GM23338 (cell line): ENCODE measurements around the gene RCOR1. TPM values are rescaled to one million over a fixed set of nuclear protein-coding genes. Genes with fewer than 3 reads are reported as not detected.

Experiments
- ATAC-seq: fragments of 200-7000 bp; cut with Tn5 transposase; 3 replicates; pipeline ENCODE4 v1.9.1; 2020
- DNase-seq: peaks from one replicate; pipeline ENCODE4 v3.0.0-alpha.2; 2015; ENCODE audit warnings: low spot score
- H2AFZ ChIP-seq: fragments of 200-600 bp; sonication (generic); 2 replicates; pipeline ENCODE4 v1.8.0; 2016; ENCODE audit warnings: antibody characterized with exemption, mild to moderate bottlenecking, moderate library complexity
- H3F3A ChIP-seq: fragments of 200-600 bp; sonication (generic); replicated peaks from 2 replicates; pipeline ENCODE4 v1.8.0; 2017; ENCODE audit warnings: antibody characterized with exemption, mixed run types, low read depth
- H3K27ac ChIP-seq: fragments of 200-600 bp; sonication (generic); 2 replicates; pipeline ENCODE4 v1.6.1; 2016; ENCODE audit warnings: low read depth
- H3K27me3 ChIP-seq: fragments of 200-600 bp; sonication (generic); 2 replicates; pipeline ENCODE4 v1.8.0; 2016; ENCODE audit warnings: mild to moderate bottlenecking, mixed run types, moderate library complexity; ENCODE audit not compliant: insufficient read depth
- H3K36me3 ChIP-seq: fragments of 200-600 bp; sonication (generic); 2 replicates; pipeline ENCODE4 v1.8.0; 2016; ENCODE audit warnings: mild to moderate bottlenecking; ENCODE audit not compliant: insufficient read depth
- H3K4me1 ChIP-seq: fragments of 200-600 bp; sonication (generic); 2 replicates; pipeline ENCODE4 v1.8.0; 2016; ENCODE audit warnings: mild to moderate bottlenecking, moderate library complexity; ENCODE audit not compliant: insufficient read depth
- H3K4me2 ChIP-seq: fragments of 200-600 bp; sonication (generic); 2 replicates; pipeline ENCODE4 v1.7.1; 2017; ENCODE audit warnings: mixed run types
- H3K4me3 ChIP-seq: fragments of 200-600 bp; sonication (generic); 2 replicates; pipeline ENCODE4 v1.6.1; 2016; ENCODE audit warnings: mixed run types
- H3K79me2 ChIP-seq: fragments of 200-600 bp; sonication (generic); replicated peaks from 2 replicates; pipeline ENCODE4 v1.8.0; 2017; ENCODE audit warnings: mild to moderate bottlenecking; ENCODE audit not compliant: insufficient read depth
- H3K9me2 ChIP-seq: fragments of 200-600 bp; sonication (generic); 2 replicates; pipeline ENCODE4 v1.8.0; 2017; ENCODE audit not compliant: insufficient read depth
- H4K20me1 ChIP-seq: fragments of 200-600 bp; sonication (generic); replicated peaks from 2 replicates; pipeline ENCODE4 v1.8.0; 2017; ENCODE audit warnings: mild to moderate bottlenecking; ENCODE audit not compliant: insufficient read depth
- H3K27ac Mint-ChIP-seq: 2 replicates; pipeline ENCODE4 v1.8.0; 2020; ENCODE audit warnings: inconsistent platforms, mild to moderate bottlenecking, moderate library complexity, mixed read lengths
- H3K27me3 Mint-ChIP-seq: 3 replicates; pipeline ENCODE4 v1.8.0; 2022; ENCODE audit warnings: low read depth, mild to moderate bottlenecking, moderate library complexity, mixed read lengths, inconsistent platforms; ENCODE audit not compliant: insufficient read depth, poor library complexity
- H3K36me3 Mint-ChIP-seq: 3 replicates; pipeline ENCODE4 v1.8.0; 2021; ENCODE audit warnings: low read depth, mild to moderate bottlenecking, inconsistent platforms, moderate library complexity, mixed read lengths
- H3K4me1 Mint-ChIP-seq: 3 replicates; pipeline ENCODE4 v1.8.0; 2020; ENCODE audit warnings: mild to moderate bottlenecking, inconsistent platforms, mixed read lengths
- H3K4me3 Mint-ChIP-seq: 3 replicates; pipeline ENCODE4 v1.8.0; 2021; ENCODE audit warnings: moderate library complexity, mild to moderate bottlenecking, inconsistent platforms, mixed read lengths
- H3K9me3 Mint-ChIP-seq: 3 replicates; pipeline ENCODE4 v1.8.0; 2020; ENCODE audit warnings: moderate library complexity, mild to moderate bottlenecking, inconsistent platforms, mixed read lengths
- CREB1 ChIP-seq: fragments of 250-450 bp; sonication (Bioruptor Pico); IDR thresholded peaks from 2 replicates; pipeline ENCODE4 v1.5.0; 2020; ENCODE audit warnings: low read depth, mild to moderate bottlenecking, moderate library complexity
- EZH2 ChIP-seq: fragments of 200-600 bp; sonication (generic); IDR thresholded peaks from one replicate; pipeline ENCODE4 v1.8.0; 2017; ENCODE audit warnings: antibody characterized with exemption, mild to moderate bottlenecking, low read depth; ENCODE audit not compliant: unreplicated experiment
- EZH2phosphoT487 ChIP-seq: fragments of 200-600 bp; sonication (generic); IDR thresholded peaks from one replicate; pipeline ENCODE4 v1.8.1; 2018; ENCODE audit warnings: antibody characterized with exemption; ENCODE audit not compliant: unreplicated experiment
- JUNB ChIP-seq: IDR thresholded peaks from one replicate; pipeline ENCODE4 v1.6.1; 2016; ENCODE audit warnings: antibody characterized with exemption; ENCODE audit not compliant: unreplicated experiment
- NANOG ChIP-seq: IDR thresholded peaks from 2 replicates; pipeline ENCODE4 v1.6.1; 2016; ENCODE audit warnings: antibody characterized with exemption, borderline replicate concordance
- POLR2AphosphoS5 ChIP-seq: IDR thresholded peaks from 2 replicates; pipeline ENCODE4 v1.6.1; 2016; ENCODE audit warnings: antibody characterized with exemption, low read depth
- ZNF114 ChIP-seq: fragments of 250-450 bp; sonication (Bioruptor Pico); IDR thresholded peaks from 2 replicates; pipeline ENCODE4 v1.5.0; 2020; ENCODE audit warnings: mild to moderate bottlenecking, moderate library complexity
- ZNF331 ChIP-seq: fragments of 250-450 bp; sonication (Bioruptor Pico); IDR thresholded peaks from 2 replicates; pipeline ENCODE4 v1.5.0; 2020; ENCODE audit warnings: low read depth, mild to moderate bottlenecking, moderate library complexity
- polyA plus RNA-seq: library from polyadenylated mRNA; unstranded; fragments of >200 nt; fragmentation: Nextera tagmentation; extraction: Ambion mirVana; gene quantifications from 2 replicates; pipeline ENCODE4 v1.2.1, GENCODE V29; 2016
- total RNA-seq: library from RNA; depleted of rRNA; stranded (reverse); fragments of >200 nt; shearing (Covaris generic); gene quantifications from 2 replicates; pipeline ENCODE4 v1.2.3, GENCODE V29; 2014
- TF ChIP-seq, protein P1 (sequence below): IDR thresholded peaks from one replicate; pipeline ENCODE4 v1.6.1; 2018; ENCODE audit warnings: antibody characterized with exemption; ENCODE audit not compliant: unreplicated experiment
- TF ChIP-seq, protein P2 (sequence below), 2 experiments: fragments of 200-600 bp in 1 of 2; sonication (generic) in 1 of 2; conservative IDR thresholded peaks; 2 replicates each; pipeline versions ENCODE4 v1.5.1 to v1.6.1; 2016 to 2017; ENCODE audit warnings: antibody characterized with exemption in 2 of 2, low read depth in 2 of 2, mild to moderate bottlenecking in 2 of 2, moderate library complexity in 1 of 2
- TF ChIP-seq, protein P3 (sequence below): IDR thresholded peaks from 2 replicates; pipeline ENCODE4 v1.6.1; 2016; ENCODE audit warnings: antibody characterized with exemption

Gene RCOR1
- total and polyA plus RNA-seq, 2 experiments from 2014 or later: 7.6 to 26.1 TPM

DNA sequence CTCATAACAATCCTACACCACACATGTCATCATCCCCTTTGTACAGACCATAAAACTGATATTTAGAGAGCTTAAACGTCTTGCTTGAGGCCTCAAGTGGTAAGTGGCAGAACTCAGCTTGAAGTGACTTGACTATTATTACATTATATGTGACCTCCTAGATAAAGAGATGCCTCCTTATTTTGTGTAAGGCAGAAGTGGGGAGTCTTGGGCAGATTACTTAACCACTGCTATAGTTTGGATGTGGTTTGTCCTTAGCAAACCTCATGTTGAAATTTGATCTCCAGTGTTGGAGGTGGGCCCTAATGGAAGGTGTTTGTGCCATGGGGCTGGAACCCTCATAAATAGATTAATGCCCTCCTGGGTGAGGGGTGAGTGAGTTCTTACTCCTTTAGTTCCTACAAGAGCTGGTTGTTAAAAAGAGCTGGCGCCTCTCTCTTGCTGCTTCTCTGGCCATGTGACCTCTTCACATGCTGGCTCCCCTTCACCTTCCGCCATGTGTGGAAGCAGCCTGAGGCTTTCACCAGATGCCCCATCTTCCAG is 37.4 kb downstream of the RCOR1 start (continued):
- no peak for TF ChIP-seq NANOG
- TF ChIP-seq, protein P1, sequence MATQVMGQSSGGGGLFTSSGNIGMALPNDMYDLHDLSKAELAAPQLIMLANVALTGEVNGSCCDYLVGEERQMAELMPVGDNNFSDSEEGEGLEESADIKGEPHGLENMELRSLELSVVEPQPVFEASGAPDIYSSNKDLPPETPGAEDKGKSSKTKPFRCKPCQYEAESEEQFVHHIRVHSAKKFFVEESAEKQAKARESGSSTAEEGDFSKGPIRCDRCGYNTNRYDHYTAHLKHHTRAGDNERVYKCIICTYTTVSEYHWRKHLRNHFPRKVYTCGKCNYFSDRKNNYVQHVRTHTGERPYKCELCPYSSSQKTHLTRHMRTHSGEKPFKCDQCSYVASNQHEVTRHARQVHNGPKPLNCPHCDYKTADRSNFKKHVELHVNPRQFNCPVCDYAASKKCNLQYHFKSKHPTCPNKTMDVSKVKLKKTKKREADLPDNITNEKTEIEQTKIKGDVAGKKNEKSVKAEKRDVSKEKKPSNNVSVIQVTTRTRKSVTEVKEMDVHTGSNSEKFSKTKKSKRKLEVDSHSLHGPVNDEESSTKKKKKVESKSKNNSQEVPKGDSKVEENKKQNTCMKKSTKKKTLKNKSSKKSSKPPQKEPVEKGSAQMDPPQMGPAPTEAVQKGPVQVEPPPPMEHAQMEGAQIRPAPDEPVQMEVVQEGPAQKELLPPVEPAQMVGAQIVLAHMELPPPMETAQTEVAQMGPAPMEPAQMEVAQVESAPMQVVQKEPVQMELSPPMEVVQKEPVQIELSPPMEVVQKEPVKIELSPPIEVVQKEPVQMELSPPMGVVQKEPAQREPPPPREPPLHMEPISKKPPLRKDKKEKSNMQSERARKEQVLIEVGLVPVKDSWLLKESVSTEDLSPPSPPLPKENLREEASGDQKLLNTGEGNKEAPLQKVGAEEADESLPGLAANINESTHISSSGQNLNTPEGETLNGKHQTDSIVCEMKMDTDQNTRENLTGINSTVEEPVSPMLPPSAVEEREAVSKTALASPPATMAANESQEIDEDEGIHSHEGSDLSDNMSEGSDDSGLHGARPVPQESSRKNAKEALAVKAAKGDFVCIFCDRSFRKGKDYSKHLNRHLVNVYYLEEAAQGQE: no peak
- TF ChIP-seq JUNB: no peak
- no peak for TF ChIP-seq CREB1
- TF ChIP-seq, protein P2, sequence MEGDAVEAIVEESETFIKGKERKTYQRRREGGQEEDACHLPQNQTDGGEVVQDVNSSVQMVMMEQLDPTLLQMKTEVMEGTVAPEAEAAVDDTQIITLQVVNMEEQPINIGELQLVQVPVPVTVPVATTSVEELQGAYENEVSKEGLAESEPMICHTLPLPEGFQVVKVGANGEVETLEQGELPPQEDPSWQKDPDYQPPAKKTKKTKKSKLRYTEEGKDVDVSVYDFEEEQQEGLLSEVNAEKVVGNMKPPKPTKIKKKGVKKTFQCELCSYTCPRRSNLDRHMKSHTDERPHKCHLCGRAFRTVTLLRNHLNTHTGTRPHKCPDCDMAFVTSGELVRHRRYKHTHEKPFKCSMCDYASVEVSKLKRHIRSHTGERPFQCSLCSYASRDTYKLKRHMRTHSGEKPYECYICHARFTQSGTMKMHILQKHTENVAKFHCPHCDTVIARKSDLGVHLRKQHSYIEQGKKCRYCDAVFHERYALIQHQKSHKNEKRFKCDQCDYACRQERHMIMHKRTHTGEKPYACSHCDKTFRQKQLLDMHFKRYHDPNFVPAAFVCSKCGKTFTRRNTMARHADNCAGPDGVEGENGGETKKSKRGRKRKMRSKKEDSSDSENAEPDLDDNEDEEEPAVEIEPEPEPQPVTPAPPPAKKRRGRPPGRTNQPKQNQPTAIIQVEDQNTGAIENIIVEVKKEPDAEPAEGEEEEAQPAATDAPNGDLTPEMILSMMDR (conservative IDR thresholded peaks at IDR 0.05; ENCODE audit: low read depth in 2 of 2): no peak
- TF ChIP-seq ZNF331 (CRISPR knock-in tag): no peak
- TF ChIP-seq, protein P3, sequence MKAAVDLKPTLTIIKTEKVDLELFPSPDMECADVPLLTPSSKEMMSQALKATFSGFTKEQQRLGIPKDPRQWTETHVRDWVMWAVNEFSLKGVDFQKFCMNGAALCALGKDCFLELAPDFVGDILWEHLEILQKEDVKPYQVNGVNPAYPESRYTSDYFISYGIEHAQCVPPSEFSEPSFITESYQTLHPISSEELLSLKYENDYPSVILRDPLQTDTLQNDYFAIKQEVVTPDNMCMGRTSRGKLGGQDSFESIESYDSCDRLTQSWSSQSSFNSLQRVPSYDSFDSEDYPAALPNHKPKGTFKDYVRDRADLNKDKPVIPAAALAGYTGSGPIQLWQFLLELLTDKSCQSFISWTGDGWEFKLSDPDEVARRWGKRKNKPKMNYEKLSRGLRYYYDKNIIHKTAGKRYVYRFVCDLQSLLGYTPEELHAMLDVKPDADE: no peak

DNA sequence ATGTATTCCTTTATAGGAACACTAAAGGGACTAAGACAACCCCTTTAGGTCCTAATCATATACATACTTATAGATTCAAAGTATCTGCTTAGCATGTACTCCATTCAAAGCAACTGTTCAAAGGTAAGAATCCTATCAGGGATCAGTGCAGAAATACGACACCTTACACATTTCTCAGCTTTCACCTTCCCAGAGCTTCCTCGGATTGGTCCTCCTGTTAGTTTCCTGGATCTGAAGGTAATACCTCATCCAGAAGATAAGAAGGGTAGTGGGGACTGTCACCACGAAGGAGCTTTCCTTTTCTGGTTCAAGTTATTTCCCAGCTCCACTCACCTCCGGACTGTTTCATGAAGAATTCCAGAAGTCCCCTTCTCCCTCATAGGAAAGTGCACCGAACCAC is 38.0 kb downstream of the RCOR1 start:
- Histone ChIP-seq H3K36me3 (no peaks in the 10 kb centered on the region), H3K27ac (peak overlapping the region; percentile 46), H3K27me3 (no peaks in the 10 kb centered on the region), H3K4me2 (0 out of 2 replicates have a peak overlapping the region, but pooled peaks have one; percentile 4), H3K9me2 (no peaks in the 10 kb centered on the region), H4K20me1 (peaks cover 32% of the 10 kb centered on the region), H3K4me3 (no peak overlapping the region), H2AFZ (no peak overlapping the region), H3K4me1 (peaks cover 21% of the 10 kb centered on the region), H3K79me2 (peaks cover 95% of the 10 kb centered on the region), H3F3A (0 out of 2 replicates have a peak, but pooled peaks cover 3% of the 10 kb centered on the region)
- Mint-ChIP-seq H3K4me1 (peaks cover 28% of the 10 kb centered on the region), H3K27me3 (peaks cover 4% of the 10 kb centered on the region), H3K9me3 (no peaks in the 10 kb centered on the region), H3K36me3 (peaks cover 5% of the 10 kb centered on the region; the same call in 2 of the 3 replicates), H3K27ac (peak overlapping the region; percentile 80), H3K4me3 (peak overlapping the region; percentile 35; the same call in 1 of the 3 replicates)
- TF ChIP-seq ZNF331 (CRISPR knock-in tag) (no peak), POLR2AphosphoS5 (no peak), EZH2phosphoT487 (no peak), EZH2 (no peak), NANOG (no peak), JUNB (no peak), ZNF114 (no peak)
- TF ChIP-seq, protein P2 (conservative IDR thresholded peaks at IDR 0.05; ENCODE audit: low read depth in 2 of 2): no peak
- TF ChIP-seq, protein P3: no peak
- peak; percentile 68 for ATAC-seq
- peak; percentile 52 for DNase-seq
